DND-41 (cell line): ENCODE data around the gene RAB3D.
"Not testable (repeated sequence)": the region's sequence is repeated elsewhere in the genome, so short reads cannot be mapped to it uniquely, and the experiment has no call there.

Experiments used
- ATAC-seq: fragments of 200-7000 bp; cut with Tn5 transposase; 3 replicates; pipeline ENCODE4 v1.9.1; 2021; ENCODE audit warnings: low read depth; ENCODE audit not compliant: insufficient read depth
- DNase-seq: peaks from one replicate; pipeline ENCODE4 v3.0.0-alpha.2; 2020
- H2AFZ ChIP-seq: 2 replicates; pipeline ENCODE4 v1.6.0; 2012; ENCODE audit warnings: low read depth, low read length
- H3K27ac ChIP-seq: 2 replicates; pipeline ENCODE4 v1.5.1; 2012; ENCODE audit warnings: low read length, inconsistent platforms
- H3K27me3 ChIP-seq: fragments of 200-600 bp; sonication (generic); 2 replicates; pipeline ENCODE4 v1.6.0; 2012; ENCODE audit warnings: low read length, mild to moderate bottlenecking, inconsistent platforms; ENCODE audit not compliant: insufficient read depth, poor library complexity
- H3K36me3 ChIP-seq: 2 replicates; pipeline ENCODE4 v1.5.1; 2012; ENCODE audit warnings: low read length, inconsistent platforms; ENCODE audit not compliant: insufficient read depth
- H3K4me1 ChIP-seq: 2 replicates; pipeline ENCODE4 v1.5.1; 2012; ENCODE audit warnings: mild to moderate bottlenecking, low read length; ENCODE audit not compliant: insufficient read depth
- H3K4me2 ChIP-seq: 2 replicates; pipeline ENCODE4 v1.6.0; 2012; ENCODE audit warnings: mild to moderate bottlenecking, moderate library complexity, low read length, inconsistent platforms; ENCODE audit not compliant: insufficient read depth
- H3K4me3 ChIP-seq, 2 experiments: fragments of 200-600 bp in 1 of 2; shearing (Covaris generic) in 1 of 2; 2 replicates each; pipeline ENCODE4 v1.5.1; 2012 to 2016; ENCODE audit warnings: inconsistent platforms in 2 of 2, low read length in 2 of 2, mild to moderate bottlenecking in 2 of 2, low read depth in 1 of 2, moderate library complexity in 1 of 2
- H3K79me2 ChIP-seq: 2 replicates; pipeline ENCODE4 v1.6.0; 2012; ENCODE audit warnings: low read length, inconsistent platforms; ENCODE audit not compliant: insufficient read depth
- H3K9ac ChIP-seq: 2 replicates; pipeline ENCODE4 v1.6.0; 2012; ENCODE audit warnings: low read depth, mild to moderate bottlenecking, inconsistent platforms, low read length, moderate library complexity
- H3K9me3 ChIP-seq: 2 replicates; pipeline ENCODE4 v1.5.1; 2012; ENCODE audit warnings: low read length, moderate library complexity, mild to moderate bottlenecking, inconsistent platforms; ENCODE audit not compliant: insufficient read depth, severe bottlenecking
- H4K20me1 ChIP-seq: 2 replicates; pipeline ENCODE4 v1.6.0; 2012; ENCODE audit warnings: low read length; ENCODE audit not compliant: insufficient read depth
- EZH2 ChIP-seq: IDR thresholded peaks from 3 replicates; pipeline ENCODE4 v1.6.1; 2012; ENCODE audit warnings: borderline replicate concordance, low read depth, mild to moderate bottlenecking, moderate library complexity, low read length, inconsistent platforms; ENCODE audit not compliant: severe bottlenecking
- TF ChIP-seq, protein P1 (sequence below): IDR thresholded peaks from 2 replicates; pipeline ENCODE4 v1.5.1; 2012; ENCODE audit warnings: borderline replicate concordance, low read length, moderate library complexity, mild to moderate bottlenecking; ENCODE audit not compliant: poor library complexity, severe bottlenecking; ENCODE audit errors: extremely low read depth

The RAB3D gene

GRCh38 chr19:11322269-11323024 is 17.0 kb downstream of the RAB3D start:
- no peak overlapping the region for H2AFZ ChIP-seq
- H4K20me1 ChIP-seq = no peaks in the 10 kb centered on the region
- no peak for ATAC-seq
- no peaks in the 10 kb centered on the region for H3K9me3 ChIP-seq
- H3K36me3 ChIP-seq = peaks cover 18% of the 10 kb centered on the region
- peaks cover 70% of the 10 kb centered on the region for H3K4me1 ChIP-seq
- H3K4me2 ChIP-seq = no peak overlapping the region
- H3K4me3 ChIP-seq = no peak overlapping the region
- no peaks in the 10 kb centered on the region for H3K79me2 ChIP-seq
- H3K27ac ChIP-seq = peak overlapping the region; percentile 99
- no peak for TF ChIP-seq EZH2
- TF ChIP-seq, protein P1, sequence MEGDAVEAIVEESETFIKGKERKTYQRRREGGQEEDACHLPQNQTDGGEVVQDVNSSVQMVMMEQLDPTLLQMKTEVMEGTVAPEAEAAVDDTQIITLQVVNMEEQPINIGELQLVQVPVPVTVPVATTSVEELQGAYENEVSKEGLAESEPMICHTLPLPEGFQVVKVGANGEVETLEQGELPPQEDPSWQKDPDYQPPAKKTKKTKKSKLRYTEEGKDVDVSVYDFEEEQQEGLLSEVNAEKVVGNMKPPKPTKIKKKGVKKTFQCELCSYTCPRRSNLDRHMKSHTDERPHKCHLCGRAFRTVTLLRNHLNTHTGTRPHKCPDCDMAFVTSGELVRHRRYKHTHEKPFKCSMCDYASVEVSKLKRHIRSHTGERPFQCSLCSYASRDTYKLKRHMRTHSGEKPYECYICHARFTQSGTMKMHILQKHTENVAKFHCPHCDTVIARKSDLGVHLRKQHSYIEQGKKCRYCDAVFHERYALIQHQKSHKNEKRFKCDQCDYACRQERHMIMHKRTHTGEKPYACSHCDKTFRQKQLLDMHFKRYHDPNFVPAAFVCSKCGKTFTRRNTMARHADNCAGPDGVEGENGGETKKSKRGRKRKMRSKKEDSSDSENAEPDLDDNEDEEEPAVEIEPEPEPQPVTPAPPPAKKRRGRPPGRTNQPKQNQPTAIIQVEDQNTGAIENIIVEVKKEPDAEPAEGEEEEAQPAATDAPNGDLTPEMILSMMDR = no peak
- no peaks in the 10 kb centered on the region for H3K27me3 ChIP-seq
- H3K9ac ChIP-seq = peak overlapping the region; percentile 61
- DNase-seq = peak; percentile 45

DNA sequence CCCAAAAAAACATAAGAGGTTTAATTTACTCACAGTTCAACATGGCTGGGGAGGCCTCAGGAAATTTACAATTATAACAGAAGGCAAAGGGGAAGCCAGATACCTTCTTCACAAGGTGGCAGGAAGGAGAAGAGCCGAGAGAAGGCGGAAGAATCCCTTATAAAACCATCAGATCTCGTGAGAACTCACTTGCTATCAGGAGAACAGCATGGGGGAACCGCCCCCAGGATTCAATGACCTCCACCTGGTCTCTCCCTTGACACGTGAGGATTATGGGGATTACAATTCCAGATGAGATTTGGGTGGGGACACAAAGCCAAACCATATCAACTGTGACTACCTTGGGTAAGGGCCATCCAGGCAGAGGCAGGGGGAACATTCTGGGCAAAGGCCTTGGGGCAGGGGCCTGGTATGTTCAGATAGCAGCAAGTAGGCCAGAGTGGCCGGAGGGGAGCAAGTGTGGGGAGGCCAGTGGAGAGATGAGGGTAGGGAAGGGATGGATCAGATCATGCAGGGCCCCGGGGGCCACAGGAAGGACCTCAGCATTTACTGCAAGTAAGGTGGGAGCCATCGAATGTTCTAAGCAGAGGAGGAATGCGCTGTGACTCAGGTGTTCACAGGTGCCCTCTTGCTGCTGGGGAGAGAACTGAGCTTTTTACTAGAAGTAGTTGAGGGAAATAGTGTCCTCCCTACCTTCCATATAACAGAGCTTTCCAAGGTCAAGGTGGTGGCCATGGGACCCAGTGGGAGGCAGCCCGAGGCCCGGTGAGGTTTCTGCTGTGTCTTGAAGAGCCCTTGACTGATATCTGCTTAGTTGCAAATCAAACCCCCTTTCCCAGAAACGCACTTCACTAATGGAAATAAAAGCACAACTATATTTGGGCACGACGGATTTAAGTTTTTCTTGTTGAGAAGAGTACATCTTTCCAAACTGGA is 18.0 kb downstream of the RAB3D start:
- Histone ChIP-seq H3K36me3 (peaks cover 8% of the 10 kb centered on the region), H3K79me2 (no peaks in the 10 kb centered on the region), H2AFZ (no peak overlapping the region), H3K4me1 (peaks cover 76% of the 10 kb centered on the region), H3K9me3 (no peaks in the 10 kb centered on the region), H3K9ac (no peak overlapping the region; the same call in 1 of the 2 replicates), H4K20me1 (no peaks in the 10 kb centered on the region), H3K4me3 (no peak overlapping the region), H3K27me3 (no peaks in the 10 kb centered on the region), H3K4me2 (no peak overlapping the region), H3K27ac (peak overlapping the region; percentile 99)
- peak; percentile 31 for DNase-seq
- TF ChIP-seq, protein P1 = peak; percentile 39
- TF ChIP-seq EZH2 = no peak
- no peak for ATAC-seq

GRCh38 chr19:11320278-11320995 is 19.0 kb downstream of the RAB3D start:
- H3K79me2 ChIP-seq, H3K27me3 ChIP-seq, H3K4me3 ChIP-seq, H3K27ac ChIP-seq, H3K9me3 ChIP-seq, H3K4me2 ChIP-seq, H3K36me3 ChIP-seq, H3K9ac ChIP-seq, DNase-seq, H2AFZ ChIP-seq, ATAC-seq, H4K20me1 ChIP-seq: not testable (repeated sequence)
- H3K4me1 ChIP-seq = peaks cover 76% of the 10 kb centered on the region

DNA sequence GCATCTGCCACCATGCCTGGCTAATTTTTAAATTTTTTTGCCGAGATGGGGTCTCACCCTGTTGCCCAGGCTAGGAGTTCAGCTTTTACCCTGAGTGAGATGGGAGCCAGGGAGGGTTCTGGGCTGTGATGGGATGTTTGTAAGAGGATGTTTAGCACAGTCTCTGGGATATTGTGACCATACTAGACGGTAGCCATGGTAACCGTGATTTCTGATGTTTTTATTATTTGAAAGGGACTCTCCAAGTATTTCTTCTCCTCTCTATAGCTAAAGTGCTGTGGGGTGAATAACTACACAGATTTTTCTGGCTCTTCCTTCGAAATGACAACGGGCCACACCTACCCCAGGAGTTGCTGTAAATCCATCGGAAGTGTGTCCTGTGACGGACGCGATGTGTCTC is 33.1 kb downstream of the RAB3D start:
- H3K9ac ChIP-seq = no peak overlapping the region
- DNase-seq = no peak
- no peaks in the 10 kb centered on the region for H3K36me3 ChIP-seq
- no peaks in the 10 kb centered on the region for H3K9me3 ChIP-seq
- H4K20me1 ChIP-seq = no peaks in the 10 kb centered on the region
- no peaks in the 10 kb centered on the region for H3K79me2 ChIP-seq
- ATAC-seq = no peak
- no peaks in the 10 kb centered on the region for H3K27me3 ChIP-seq
- no peak overlapping the region for H3K4me3 ChIP-seq
- H3K4me2 ChIP-seq = no peak overlapping the region
- H3K27ac ChIP-seq = no peak overlapping the region
- TF ChIP-seq EZH2 = no peak
- TF ChIP-seq, protein P1 = no peak
- no peaks in the 10 kb centered on the region for H3K4me1 ChIP-seq
- H2AFZ ChIP-seq = no peak overlapping the region
